ENCODE results near the gene RAB17.
"Not testable (repeated sequence)": the region's sequence is repeated elsewhere in the genome, so short reads cannot be mapped to it uniquely, and the experiment has no call there.

Gene RAB17

DNA sequence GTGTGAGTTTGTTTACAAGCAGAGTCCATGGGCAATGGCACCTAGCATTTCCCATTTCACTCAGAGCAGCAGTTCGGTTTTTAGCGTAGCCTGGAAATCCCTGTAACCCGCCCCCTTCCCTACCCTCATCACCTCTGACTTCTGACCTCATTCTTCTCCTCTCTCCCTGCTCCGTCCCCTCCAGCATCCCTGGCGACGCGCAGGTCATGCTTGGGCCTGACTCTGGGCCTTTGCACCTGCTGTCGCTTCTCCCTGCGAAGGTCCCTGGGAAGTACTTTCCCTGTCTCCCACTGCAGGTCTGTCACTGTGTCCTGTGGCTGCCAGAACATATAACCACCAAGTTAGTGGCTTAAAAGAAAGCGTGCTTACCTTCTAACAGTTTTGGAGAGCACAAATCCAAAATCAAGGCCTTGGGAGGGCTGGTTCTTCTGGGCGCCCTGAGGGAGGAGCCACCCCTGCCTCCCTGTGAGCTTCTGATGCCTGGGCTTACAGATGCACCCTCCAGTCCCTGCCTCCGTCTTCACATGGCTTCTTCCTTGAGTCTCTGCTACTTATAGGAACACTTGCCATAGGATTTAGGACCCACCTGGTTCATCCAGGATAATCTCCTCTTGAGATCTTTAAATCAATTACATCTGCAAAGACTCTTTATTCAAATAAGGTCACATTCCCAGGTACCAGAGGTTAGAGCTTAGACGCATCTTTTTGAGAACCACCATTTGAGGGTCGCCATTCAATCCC, 8.1 kb upstream of the RAB17 start:
- DNase-seq: no peak

DNA sequence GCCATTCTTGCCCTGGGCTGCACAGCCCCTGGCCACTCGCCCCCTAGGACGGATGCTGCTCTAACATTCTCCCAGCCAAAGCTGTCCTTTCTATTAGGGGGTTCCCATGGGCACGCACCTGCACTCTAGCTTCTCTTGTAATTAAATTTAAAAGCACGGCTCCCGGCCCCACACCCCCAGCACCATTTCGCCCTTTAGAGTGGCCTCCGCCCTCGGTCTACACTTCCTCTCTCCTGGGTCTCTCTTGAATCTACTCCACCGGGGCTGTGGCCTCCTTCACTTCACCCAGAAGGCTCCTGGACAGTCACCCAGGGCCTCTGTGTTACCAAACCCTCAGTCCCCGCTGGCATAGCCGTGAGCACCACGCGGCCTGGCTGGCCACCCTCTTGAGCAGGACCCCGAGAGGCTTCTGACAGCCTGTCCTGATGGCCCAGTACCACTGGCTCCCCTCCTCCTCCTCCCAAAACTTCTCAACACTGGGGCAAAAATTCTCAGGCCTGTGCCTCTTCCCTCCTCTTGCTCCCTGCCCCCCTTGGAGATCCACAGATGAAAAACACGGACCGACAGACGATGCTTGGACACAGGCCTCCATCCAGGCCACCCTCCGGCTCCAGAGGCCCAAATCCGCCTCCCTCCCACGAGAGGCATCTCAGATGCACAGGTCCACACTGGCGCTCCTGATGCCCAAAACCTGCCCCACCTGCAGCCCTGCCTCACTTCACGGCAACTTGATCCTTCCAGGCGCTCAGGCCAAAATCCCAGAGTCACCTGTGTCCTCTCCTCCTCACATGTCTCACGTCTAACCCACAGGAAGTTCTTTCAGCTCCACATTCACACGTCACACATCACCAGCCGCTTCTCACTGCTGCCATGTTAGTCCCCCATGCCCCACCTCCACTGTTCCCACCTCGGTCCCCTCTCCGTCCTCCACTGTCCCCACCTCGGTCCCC, 6.9 kb upstream of the RAB17 start:
- DNase-seq: no peak

DNA sequence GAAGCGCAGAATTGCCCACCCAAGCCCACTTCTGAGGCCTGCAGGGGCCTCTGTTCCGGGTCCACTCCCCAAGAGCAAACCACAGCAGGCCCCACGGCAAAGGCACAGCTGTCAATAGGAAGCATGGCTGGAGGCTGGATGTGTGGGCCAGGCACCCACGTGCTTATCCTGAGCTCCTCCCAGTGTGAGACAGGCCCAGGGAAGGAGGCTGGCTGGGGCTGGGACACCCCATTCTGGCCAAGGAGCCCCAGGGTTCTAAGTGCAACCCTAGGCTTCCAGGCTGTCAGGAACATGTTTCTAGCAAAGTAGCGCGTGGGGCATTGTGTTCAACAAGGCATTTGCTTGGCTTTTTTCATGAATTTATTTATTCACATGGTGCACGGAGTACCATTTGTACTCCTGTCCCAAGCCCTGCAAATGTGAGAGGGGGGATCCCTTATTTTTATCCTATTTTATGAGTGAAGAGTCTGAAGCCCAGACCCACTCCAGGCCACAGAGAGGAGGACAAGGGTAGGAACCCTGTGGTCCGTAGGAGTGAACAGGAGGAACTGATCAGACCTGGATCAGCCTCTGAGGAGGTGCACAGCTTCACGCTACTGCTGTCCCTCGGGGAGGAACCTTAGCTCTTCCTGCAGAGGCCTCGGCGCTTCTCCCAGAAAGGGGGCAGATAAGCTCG, 6.1 kb upstream of the RAB17 start:
- no peak for DNase-seq

- DNase-seq: not testable (repeated sequence)
Observed at GRCh38 chr2:237595829-237596519, 5.4 kb upstream of the RAB17 start.

DNA sequence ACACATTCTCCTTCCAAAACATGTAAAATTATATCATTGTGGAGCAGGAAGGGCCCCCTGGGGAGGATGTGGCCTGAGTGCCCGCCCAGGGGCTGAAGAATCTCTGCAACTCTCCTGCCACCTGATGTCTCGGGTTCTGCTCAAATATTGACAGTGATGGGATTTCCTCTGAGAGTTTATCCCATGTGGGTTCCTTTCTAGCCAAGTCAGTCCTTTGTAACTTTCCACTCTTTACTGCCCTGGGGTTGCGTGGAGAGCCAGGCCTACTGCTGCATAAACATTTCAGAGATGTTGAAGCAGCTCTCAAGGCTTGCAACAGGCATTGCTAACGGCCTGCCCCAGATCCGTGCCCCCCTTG, 4.0 kb upstream of the RAB17 start:
- no peak for DNase-seq

- no peak for DNase-seq
Observed at GRCh38 chr2:237593596-237594320, 3.2 kb upstream of the RAB17 start.

GRCh38 chr2:237593036-237593435, 2.5 kb upstream of the RAB17 start:
- DNase-seq: no peak

DNA sequence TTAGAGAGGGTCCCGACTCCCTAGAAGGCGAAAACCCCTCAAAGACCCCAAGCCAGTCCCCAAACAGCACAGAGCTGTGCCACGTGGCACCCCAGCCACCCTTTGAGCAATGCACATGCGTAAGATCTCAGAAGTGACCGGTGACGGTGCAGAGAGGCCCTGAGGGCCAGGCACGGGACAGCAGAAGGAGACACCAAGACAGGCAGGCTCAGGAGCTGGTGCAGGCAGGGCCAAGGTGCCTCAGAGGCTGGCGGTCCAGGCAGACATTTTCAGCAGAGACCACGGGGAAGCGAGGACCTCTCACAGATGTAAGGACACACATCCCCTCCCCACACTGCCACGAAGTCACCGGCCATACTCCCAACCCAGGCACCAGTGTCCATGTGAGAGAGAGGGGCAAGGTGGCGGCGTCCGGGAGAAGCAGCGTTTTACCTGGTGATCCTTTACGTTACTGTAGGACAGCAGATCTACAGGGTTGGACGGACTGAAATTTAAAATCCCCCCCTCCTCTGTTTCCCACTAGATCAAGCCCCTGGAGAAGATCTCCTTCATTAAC, 2.0 kb upstream of the RAB17 start:
- DNase-seq: no peak

- no peak for DNase-seq
Observed at GRCh38 chr2:237591141-237591881, 777 bp upstream of the RAB17 start.

- no peak for DNase-seq
Observed at GRCh38 chr2:237588044-237588696, 2.4 kb downstream of the RAB17 start.

GRCh38 chr2:237585590-237586221, 4.8 kb downstream of the RAB17 start:
- DNase-seq: no peak

- DNase-seq: no peak
Observed at GRCh38 chr2:237583385-237584295, 6.9 kb downstream of the RAB17 start.

DNA sequence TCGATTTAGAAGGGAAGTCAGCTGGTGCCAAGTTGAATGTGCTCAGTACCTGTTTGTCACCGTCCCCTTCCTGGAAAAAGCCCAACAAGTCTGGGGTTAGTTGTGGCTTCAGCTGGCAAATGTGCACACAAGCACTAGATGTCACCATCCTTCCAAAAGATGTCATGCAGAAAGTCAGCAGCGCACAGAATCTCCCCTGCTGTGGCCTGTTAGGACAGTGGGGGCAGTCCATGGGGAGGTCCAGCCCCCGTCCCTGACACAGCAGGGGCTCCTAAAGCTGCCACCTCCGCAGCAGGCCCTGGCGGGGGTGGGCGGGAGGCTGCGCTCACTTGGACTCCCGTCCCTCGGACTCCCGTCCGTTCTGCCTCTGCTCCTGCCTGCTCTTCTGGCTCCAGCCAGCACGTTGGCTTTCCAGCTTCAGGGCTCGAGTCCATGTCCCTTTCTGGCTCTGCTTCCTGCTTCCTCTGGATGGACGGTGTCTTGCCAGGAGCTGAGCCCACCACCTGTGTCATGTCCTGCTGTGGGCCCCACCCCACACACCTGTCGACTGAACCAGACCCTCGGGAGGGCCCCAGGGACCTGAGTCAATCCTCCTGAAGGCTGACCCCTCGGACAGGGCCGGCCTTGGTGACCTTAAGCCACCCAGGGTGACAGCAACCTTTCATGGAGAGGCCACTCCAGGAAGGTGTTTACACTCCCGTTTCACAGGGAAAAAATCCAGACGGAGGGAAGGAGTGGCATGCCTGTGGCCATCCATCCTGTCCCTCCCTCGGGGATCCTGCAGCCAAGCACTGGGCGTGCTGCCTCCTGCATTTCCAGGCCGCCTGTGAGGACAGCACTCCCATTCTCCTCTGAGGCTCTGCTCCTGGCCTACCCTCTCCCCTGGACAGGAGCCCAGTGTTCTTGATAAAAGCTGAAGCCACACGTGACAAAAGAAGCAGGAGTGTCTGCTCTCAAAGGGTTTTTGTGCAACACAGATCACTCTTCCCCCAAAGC, 8.5 kb downstream of the RAB17 start:
- DNase-seq: peak; percentile 82

GRCh38 chr2:237581326-237581725, 9.2 kb downstream of the RAB17 start:
- DNase-seq: no peak

DNA sequence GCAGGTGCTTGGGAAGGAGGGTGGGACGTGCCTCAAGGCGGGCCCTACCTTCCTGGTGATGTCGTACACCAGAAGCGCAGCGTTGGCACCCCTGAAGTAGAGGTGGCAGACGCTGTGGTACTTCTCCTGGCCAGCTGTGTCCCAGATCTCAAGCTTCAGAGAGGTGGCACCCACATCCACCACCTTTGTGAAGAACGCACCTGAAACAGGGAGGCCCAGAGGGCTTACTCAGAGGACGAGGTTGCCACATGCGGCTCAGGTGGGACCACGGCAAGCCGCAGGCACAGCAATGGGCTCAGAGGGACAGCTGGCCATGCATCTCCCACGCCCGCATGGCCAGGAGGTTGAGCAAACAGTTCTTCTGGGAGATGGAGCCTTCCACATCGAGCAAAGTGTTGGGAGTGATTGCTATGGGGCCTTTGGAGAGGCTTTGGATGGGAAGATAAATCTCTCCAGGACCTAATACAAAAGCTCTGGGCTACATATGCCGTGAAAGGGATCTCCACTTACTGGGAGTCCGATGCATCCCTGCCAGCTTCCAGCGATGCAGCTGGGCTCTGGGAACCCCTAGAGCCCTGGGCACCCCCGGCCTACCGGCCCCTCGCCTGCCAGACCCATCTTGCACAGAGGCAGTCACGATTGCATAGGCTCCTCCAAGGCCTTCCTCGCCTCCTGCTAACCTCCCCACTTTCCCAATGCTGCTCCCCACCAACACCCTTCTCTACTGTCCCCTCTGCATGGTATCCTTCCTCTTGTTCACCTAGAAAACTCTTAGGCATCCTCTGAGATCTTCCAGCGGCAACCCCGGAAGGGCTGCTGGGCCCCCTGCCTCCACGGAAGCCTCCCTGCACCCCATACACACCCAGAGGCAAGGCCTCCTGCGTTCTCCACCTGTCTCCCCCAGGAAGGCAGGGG, 12.3 kb downstream of the RAB17 start:
- no peak for DNase-seq

GRCh38 chr2:237577458-237577857, 13.1 kb downstream of the RAB17 start:
- no peak for DNase-seq
